ENCODE data around the gene HMGN1. TPM values are rescaled to one million over a fixed set of nuclear protein-coding genes. Genes with fewer than 3 reads are reported as not detected.

Gene HMGN1
- polyA plus RNA-seq, 1 of the 3 experiments (the other 2 are of a cell fraction), result 219 TPM

GRCh38 chr21:39319814-39320332 lies 29.0 kb downstream of the HMGN1 start:
- 85% methylated on average over 3 of the region's 3 CpGs for WGBS (ENCODE audit: low lambda C conversion rate)
- CTCF ChIA-PET, result no interaction called here
- Histone ChIP-seq H3K9ac (no peak overlapping the region), H3F3A (replicated peaks; ENCODE audit: insufficient read depth) (no peaks in the 10 kb centered on the region), H3K9me2 (no peaks in the 10 kb centered on the region), H4K20me1 (ENCODE audit: insufficient read depth) (no peaks in the 10 kb centered on the region), H3K9me3 (no peaks in the 10 kb centered on the region), H3K79me2 (ENCODE audit: insufficient read depth) (peaks cover 3% of the 10 kb centered on the region; the same call in 1 of the 2 replicates), H3K36me3 (replicated peaks in 1 of 2; ENCODE audit: control insufficient read depth in 1 of 2, insufficient read depth in 2 of 2, low read length in 1 of 2) (no peaks in the 10 kb centered on the region), H3K27ac (ENCODE audit: low read depth in 2 of 2, low read length in 1 of 2) (no peak overlapping the region), H3K4me1 (ENCODE audit: control insufficient read depth in 1 of 2, insufficient read depth in 2 of 2, low read depth in 1 of 2, low read length in 1 of 2) (peaks cover 0 to 3% of the 10 kb centered on the region in 2 experiments; a peak in 1 of 4 replicates), H3K27me3 (ENCODE audit: insufficient read depth) (no peaks in the 10 kb centered on the region), H3K4me3 (ENCODE audit: low read depth in 2 of 2, low read length in 1 of 2) (no peak overlapping the region), H2AFZ (ENCODE audit: low read depth) (no peak overlapping the region), H3K4me2 (no peak overlapping the region)
- DNase-seq, result no peak
- POLR2A ChIA-PET, result interaction anchor here (0.7 to 0.8 kb wide), 2 partner anchors 61 to 68 kb away, joined by 3 to 4 read pairs; no protein-coding TSS in a partner anchor
- TF ChIP-seq, protein P1, sequence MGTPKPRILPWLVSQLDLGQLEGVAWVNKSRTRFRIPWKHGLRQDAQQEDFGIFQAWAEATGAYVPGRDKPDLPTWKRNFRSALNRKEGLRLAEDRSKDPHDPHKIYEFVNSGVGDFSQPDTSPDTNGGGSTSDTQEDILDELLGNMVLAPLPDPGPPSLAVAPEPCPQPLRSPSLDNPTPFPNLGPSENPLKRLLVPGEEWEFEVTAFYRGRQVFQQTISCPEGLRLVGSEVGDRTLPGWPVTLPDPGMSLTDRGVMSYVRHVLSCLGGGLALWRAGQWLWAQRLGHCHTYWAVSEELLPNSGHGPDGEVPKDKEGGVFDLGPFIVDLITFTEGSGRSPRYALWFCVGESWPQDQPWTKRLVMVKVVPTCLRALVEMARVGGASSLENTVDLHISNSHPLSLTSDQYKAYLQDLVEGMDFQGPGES (IDR thresholded peaks at IDR 0.05; ENCODE audit: low read depth, low read length), result no peak
- TF ChIP-seq, protein P2, sequence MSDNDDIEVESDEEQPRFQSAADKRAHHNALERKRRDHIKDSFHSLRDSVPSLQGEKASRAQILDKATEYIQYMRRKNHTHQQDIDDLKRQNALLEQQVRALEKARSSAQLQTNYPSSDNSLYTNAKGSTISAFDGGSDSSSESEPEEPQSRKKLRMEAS (IDR thresholded peaks at IDR 0.05; ENCODE audit: low read depth), result no peak
- TF ChIP-seq TCF12 (IDR thresholded peaks at IDR 0.05) (no peak), NFIC (IDR thresholded peaks at IDR 0.05; ENCODE audit: borderline replicate concordance) (no peak), FOSL2 (IDR thresholded peaks at IDR 0.05; ENCODE audit: borderline replicate concordance, low read depth) (no peak), TEAD4 (IDR thresholded peaks at IDR 0.05; ENCODE audit: borderline replicate concordance, insufficient read depth) (no peak), MXI1 (IDR thresholded peaks at IDR 0.05; ENCODE audit: low read depth, low read length) (no peak), NRF1 (IDR thresholded peaks at IDR 0.05; ENCODE audit: low read depth, low read length) (no peak), JUND (IDR thresholded peaks at IDR 0.05) (no peak), YY1 (IDR thresholded peaks at IDR 0.05; ENCODE audit: low read depth) (no peak), RCOR1 (IDR thresholded peaks at IDR 0.05; ENCODE audit: low read length) (no peak), SMC3 (IDR thresholded peaks at IDR 0.05; ENCODE audit: low read depth, low read length) (no peak)
- TF ChIP-seq, protein P3, sequence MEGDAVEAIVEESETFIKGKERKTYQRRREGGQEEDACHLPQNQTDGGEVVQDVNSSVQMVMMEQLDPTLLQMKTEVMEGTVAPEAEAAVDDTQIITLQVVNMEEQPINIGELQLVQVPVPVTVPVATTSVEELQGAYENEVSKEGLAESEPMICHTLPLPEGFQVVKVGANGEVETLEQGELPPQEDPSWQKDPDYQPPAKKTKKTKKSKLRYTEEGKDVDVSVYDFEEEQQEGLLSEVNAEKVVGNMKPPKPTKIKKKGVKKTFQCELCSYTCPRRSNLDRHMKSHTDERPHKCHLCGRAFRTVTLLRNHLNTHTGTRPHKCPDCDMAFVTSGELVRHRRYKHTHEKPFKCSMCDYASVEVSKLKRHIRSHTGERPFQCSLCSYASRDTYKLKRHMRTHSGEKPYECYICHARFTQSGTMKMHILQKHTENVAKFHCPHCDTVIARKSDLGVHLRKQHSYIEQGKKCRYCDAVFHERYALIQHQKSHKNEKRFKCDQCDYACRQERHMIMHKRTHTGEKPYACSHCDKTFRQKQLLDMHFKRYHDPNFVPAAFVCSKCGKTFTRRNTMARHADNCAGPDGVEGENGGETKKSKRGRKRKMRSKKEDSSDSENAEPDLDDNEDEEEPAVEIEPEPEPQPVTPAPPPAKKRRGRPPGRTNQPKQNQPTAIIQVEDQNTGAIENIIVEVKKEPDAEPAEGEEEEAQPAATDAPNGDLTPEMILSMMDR (IDR thresholded peaks at IDR 0.05), result no peak

- CTCF ChIA-PET, result no interaction called here
- H3K4me3 ChIP-seq (ENCODE audit: low read depth in 2 of 2, low read length in 1 of 2), result no peak overlapping the region
- no peaks in the 10 kb centered on the region for H4K20me1 ChIP-seq (ENCODE audit: insufficient read depth)
- 87% methylated on average over 6 of the region's 6 CpGs for WGBS (ENCODE audit: low lambda C conversion rate)
- H3K9me2 ChIP-seq, result no peaks in the 10 kb centered on the region
- H3K27me3 ChIP-seq (ENCODE audit: insufficient read depth), result no peaks in the 10 kb centered on the region
- POLR2A ChIA-PET, result interaction anchor here (0.7 to 0.8 kb wide), 2 partner anchors 61 to 69 kb away, joined by 3 to 4 read pairs; no protein-coding TSS in a partner anchor
- no peaks in the 10 kb centered on the region for H3K36me3 ChIP-seq (replicated peaks in 1 of 2; ENCODE audit: control insufficient read depth in 1 of 2, insufficient read depth in 2 of 2, low read length in 1 of 2)
- H3K79me2 ChIP-seq (ENCODE audit: insufficient read depth), result peaks cover 8% of the 10 kb centered on the region
- H3F3A ChIP-seq (replicated peaks; ENCODE audit: insufficient read depth), result no peaks in the 10 kb centered on the region
- H3K4me2 ChIP-seq, result no peak overlapping the region
- peaks cover 0 to 8% of the 10 kb centered on the region in 2 experiments; a peak in 1 of 4 replicates for H3K4me1 ChIP-seq (ENCODE audit: control insufficient read depth in 1 of 2, insufficient read depth in 2 of 2, low read depth in 1 of 2, low read length in 1 of 2)
- no peaks in the 10 kb centered on the region for H3K9me3 ChIP-seq
- no peak overlapping the region for H3K27ac ChIP-seq (ENCODE audit: low read depth in 2 of 2, low read length in 1 of 2)
- no peak overlapping the region for H2AFZ ChIP-seq (ENCODE audit: low read depth)
- TF ChIP-seq ZBTB33 (IDR thresholded peaks at IDR 0.05; ENCODE audit: borderline replicate concordance, low read depth) (no peak), POLR2AphosphoS5 (IDR thresholded peaks at IDR 0.05; ENCODE audit: low read depth, low read length) (no peak), CHD2 (IDR thresholded peaks at IDR 0.05; ENCODE audit: low read length, partially characterized antibody) (no peak), EZH2phosphoT487 (IDR thresholded peaks at IDR 0.05; ENCODE audit: borderline replicate concordance, low read depth) (no peak), MXI1 (IDR thresholded peaks at IDR 0.05; ENCODE audit: low read depth, low read length) (no peak), RXRA (IDR thresholded peaks at IDR 0.05; ENCODE audit: borderline replicate concordance, low read depth) (no peak), ELF1 (IDR thresholded peaks at IDR 0.05) (no peak)
- TF ChIP-seq, protein P3 (IDR thresholded peaks at IDR 0.05), result no peak
- DNase-seq, result no peak
- no peak overlapping the region for H3K9ac ChIP-seq
Observed at GRCh38 chr21:39319251-39319756, 29.6 kb downstream of the HMGN1 start.

Data from SK-N-SH (cell line).